HG03460 (cell line): ENCODE data around the gene PI4KB.
A peak's percentile ranks its signal among the peaks of the same experiment; 100 is the strongest.
"Not testable (repeated sequence)": the region's sequence is repeated elsewhere in the genome, so short reads cannot be mapped to it uniquely, and the experiment has no call there.

Experiments used
- ATAC-seq: cut with Tn5 transposase; IDR thresholded peaks from one replicate; pipeline ENCODE4 v1.9.1; 2021; ENCODE audit not compliant: unreplicated experiment

PI4KB gene

GRCh38 chr1:151281969-151282882, 45.0 kb downstream of the PI4KB start, which contains the start of gene ZNF687:
Gene ZNF687, plus strand, starts transcription at chr1:151282299. Its CDS starts 3,993 bp downstream, at chr1:151286292.
- ATAC-seq: peak; percentile 86

- ATAC-seq: peak; percentile 37
Measured at GRCh38 chr1:151281225-151281968, 45.8 kb downstream of the PI4KB start.

GRCh38 chr1:151277249-151277648, 50.0 kb downstream of the PI4KB start:
- ATAC-seq: no peak

- ATAC-seq: not testable (repeated sequence)
Measured at GRCh38 chr1:151275341-151275740, 51.9 kb downstream of the PI4KB start.

- ATAC-seq: no peak
Measured at GRCh38 chr1:151273924-151274466, 53.2 kb downstream of the PI4KB start.

- ATAC-seq: no peak
Measured at GRCh38 chr1:151267760-151268159, 59.5 kb downstream of the PI4KB start.

GRCh38 chr1:151266821-151267220, 60.4 kb downstream of the PI4KB start:
- no peak for ATAC-seq

GRCh38 chr1:151266315-151266714, 60.9 kb downstream of the PI4KB start:
- no peak for ATAC-seq

GRCh38 chr1:151265446-151266236, 61.6 kb downstream of the PI4KB start:
- no peak for ATAC-seq

GRCh38 chr1:151259351-151259750, 67.9 kb downstream of the PI4KB start:
- no peak for ATAC-seq

GRCh38 chr1:151255381-151255780, 71.8 kb downstream of the PI4KB start:
- ATAC-seq: no peak

- ATAC-seq: peak; percentile 92
Measured at GRCh38 chr1:151254217-151255213, 72.7 kb downstream of the PI4KB start, which contains the start of gene PSMD4. Gene PSMD4, plus strand, starts transcription at chr1:151254734. Its CDS starts 49 bp downstream, at chr1:151254783.

GRCh38 chr1:151251656-151252470, 75.4 kb downstream of the PI4KB start:
- no peak for ATAC-seq

GRCh38 chr1:151246786-151247185, 80.4 kb downstream of the PI4KB start:
- no peak for ATAC-seq

- ATAC-seq: no peak
Measured at GRCh38 chr1:151243683-151244216, 83.5 kb downstream of the PI4KB start.

- no peak for ATAC-seq
Measured at GRCh38 chr1:151242442-151242841, 84.8 kb downstream of the PI4KB start.
